Nephron (organoid): ENCODE data around the gene MRPS25.

Experiments used
- H3K27ac Mint-ChIP-seq, 3 experiments: 2 replicates each; pipeline ENCODE4 v1.8.0; 2020; ENCODE audit warnings: mixed read lengths in 3 of 3, mild to moderate bottlenecking in 2 of 3, moderate library complexity in 1 of 3
- H3K27me3 Mint-ChIP-seq: 2 replicates; pipeline ENCODE4 v1.8.0; 2021; ENCODE audit warnings: low read depth, mild to moderate bottlenecking, moderate library complexity, mixed read lengths
- H3K36me3 Mint-ChIP-seq: 2 replicates; pipeline ENCODE4 v1.8.0; 2020; ENCODE audit warnings: low read depth, mixed read lengths
- H3K4me1 Mint-ChIP-seq: 2 replicates; pipeline ENCODE4 v1.8.0; 2020; ENCODE audit warnings: mixed read lengths
- H3K4me3 Mint-ChIP-seq, 3 experiments: 2 replicates each; pipeline ENCODE4 v1.8.0; 2020; ENCODE audit warnings: mild to moderate bottlenecking in 3 of 3, mixed read lengths in 3 of 3, moderate library complexity in 2 of 3
- H3K9me3 Mint-ChIP-seq: 2 replicates; pipeline ENCODE4 v1.8.0; 2020; ENCODE audit warnings: mixed read lengths
- TF ChIP-seq, protein P1 (sequence below), 3 experiments: fragments of 200-600 bp; sonication (generic); IDR thresholded peaks; one replicate each; pipeline ENCODE4 v1.5.0; 2021; ENCODE audit warnings: antibody characterized with exemption in 3 of 3; ENCODE audit not compliant: unreplicated experiment in 3 of 3

MRPS25 gene

DNA sequence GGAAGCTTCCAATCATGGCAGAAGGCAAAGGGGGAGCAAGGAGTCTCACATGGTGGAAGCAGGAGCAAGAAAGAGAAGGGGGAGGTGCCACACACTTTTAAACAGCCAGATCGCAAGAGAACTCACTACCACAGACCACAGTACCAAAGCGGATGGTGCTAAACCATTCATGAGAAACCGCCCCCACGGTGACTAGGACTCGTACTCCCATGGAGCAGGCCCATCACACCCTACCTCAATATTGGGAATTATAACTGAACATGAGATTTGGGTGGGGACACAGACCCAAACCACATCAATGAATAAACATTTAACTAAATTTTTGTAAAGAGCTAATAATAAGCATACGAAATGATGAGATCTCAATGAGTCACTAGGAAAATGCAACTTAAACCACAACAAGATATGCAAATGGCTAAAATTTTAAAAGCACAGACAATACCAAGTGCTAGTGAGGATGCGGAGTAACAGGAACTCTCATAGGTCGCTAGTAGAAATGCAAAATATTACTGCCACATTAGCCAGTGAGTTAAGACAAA, 10.0 kb downstream of the MRPS25 start:
- Mint-ChIP-seq H3K4me1 (no peaks in the 10 kb centered on the region), H3K27ac (no peak overlapping the region), H3K36me3 (peaks cover 63% of the 10 kb centered on the region), H3K4me3 (no peak overlapping the region), H3K9me3 (no peaks in the 10 kb centered on the region), H3K27me3 (no peaks in the 10 kb centered on the region)
- TF ChIP-seq, protein P1, sequence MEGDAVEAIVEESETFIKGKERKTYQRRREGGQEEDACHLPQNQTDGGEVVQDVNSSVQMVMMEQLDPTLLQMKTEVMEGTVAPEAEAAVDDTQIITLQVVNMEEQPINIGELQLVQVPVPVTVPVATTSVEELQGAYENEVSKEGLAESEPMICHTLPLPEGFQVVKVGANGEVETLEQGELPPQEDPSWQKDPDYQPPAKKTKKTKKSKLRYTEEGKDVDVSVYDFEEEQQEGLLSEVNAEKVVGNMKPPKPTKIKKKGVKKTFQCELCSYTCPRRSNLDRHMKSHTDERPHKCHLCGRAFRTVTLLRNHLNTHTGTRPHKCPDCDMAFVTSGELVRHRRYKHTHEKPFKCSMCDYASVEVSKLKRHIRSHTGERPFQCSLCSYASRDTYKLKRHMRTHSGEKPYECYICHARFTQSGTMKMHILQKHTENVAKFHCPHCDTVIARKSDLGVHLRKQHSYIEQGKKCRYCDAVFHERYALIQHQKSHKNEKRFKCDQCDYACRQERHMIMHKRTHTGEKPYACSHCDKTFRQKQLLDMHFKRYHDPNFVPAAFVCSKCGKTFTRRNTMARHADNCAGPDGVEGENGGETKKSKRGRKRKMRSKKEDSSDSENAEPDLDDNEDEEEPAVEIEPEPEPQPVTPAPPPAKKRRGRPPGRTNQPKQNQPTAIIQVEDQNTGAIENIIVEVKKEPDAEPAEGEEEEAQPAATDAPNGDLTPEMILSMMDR (IDR thresholded peaks at IDR 0.05; ENCODE audit: unreplicated experiment in 3 of 3) = no peak

DNA sequence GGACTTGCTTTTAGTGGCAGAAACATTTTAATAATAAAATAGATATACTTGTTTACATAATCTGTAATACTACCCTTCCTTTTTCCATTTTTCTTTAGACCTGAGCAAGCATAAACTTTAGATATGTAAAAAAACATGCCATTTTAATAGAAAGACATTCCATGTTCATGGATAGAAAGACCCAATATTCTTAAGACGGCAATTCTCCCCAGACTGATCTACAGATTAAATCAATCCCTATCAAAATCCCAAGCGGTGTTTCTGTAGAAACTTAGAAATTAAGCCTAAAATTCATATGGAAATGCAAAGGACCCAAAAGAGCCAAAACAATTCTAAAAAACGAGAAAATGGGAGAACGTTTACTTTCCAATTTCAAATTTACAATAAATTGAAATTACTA, 11.6 kb downstream of the MRPS25 start:
- H3K27ac Mint-ChIP-seq = no peak overlapping the region
- H3K9me3 Mint-ChIP-seq = no peaks in the 10 kb centered on the region
- no peaks in the 10 kb centered on the region for H3K27me3 Mint-ChIP-seq
- TF ChIP-seq, protein P1 (IDR thresholded peaks at IDR 0.05; ENCODE audit: unreplicated experiment in 3 of 3) = no peak
- H3K4me3 Mint-ChIP-seq = no peak overlapping the region
- peaks cover 59% of the 10 kb centered on the region for H3K36me3 Mint-ChIP-seq
- H3K4me1 Mint-ChIP-seq = no peaks in the 10 kb centered on the region

DNA sequence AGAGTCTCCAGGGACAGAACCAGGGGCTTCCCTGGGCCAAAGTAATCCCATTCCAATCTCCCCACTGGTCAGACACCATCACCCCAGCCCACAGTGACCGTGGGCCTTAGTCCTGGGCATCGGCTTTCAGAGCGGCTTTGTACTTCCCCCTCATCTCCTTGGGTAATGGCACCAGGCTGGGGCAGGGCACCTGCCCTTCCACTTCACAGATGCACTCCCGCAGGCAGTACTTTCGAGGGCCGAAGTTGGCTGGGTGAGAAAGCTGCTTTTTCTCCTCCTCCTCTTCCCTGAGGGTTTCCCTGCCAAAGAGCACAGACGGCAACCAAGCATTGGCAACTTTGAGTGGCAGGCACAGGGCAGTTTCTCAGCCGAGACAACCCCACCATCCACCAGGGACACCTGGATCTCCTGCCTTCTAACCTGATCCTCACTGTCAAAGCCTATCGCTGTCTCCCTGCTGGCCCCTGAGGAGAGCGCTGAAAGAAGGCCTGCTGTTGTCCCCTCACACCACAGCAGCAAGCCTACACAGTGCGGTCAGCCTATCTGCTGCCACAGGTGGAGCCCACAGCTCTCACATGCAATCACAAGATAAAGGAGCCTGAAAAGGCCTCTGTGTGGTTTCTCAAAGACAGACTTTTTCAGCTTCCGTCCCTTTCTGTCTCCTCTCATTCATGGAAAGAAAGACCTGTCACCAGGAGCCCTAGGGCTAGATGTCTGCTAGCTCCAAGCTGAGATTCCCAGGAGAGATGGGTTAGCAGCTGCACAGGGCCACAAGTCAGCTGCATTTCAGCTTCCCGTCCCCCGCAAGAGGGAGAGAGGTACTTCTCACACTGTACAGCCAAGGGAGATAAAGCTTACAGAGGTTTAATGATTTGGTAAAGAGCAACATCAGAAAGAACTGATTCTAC, 12.5 kb downstream of the MRPS25 start:
- H3K36me3 Mint-ChIP-seq = peaks cover 56% of the 10 kb centered on the region
- TF ChIP-seq, protein P1 (IDR thresholded peaks at IDR 0.05; ENCODE audit: unreplicated experiment in 3 of 3) = no peak
- no peaks in the 10 kb centered on the region for H3K4me1 Mint-ChIP-seq
- H3K9me3 Mint-ChIP-seq = no peaks in the 10 kb centered on the region
- no peak overlapping the region for H3K4me3 Mint-ChIP-seq
- no peaks in the 10 kb centered on the region for H3K27me3 Mint-ChIP-seq
- peak overlapping the region in 1 of 3 experiments; percentile 41 for H3K27ac Mint-ChIP-seq

DNA sequence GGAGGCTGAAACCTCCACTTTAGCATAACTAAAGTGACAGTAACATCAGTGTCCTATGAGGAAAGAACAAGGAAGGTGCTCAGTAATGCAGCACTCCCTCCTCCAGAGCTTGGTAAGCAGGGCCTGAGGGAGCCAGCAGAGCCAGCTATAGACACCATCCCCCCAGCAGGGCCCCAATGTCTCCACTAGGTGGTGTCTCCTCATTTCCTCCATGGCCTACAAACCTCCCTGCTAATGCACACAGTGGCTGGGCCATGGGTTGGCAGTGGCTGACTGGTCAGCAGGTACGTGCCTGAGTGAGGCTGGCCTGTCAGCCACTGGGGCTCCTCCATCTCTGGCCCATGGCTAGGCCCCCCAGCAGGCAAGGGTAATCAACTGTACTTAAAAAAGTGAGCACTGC, 13.6 kb downstream of the MRPS25 start:
- peaks cover 57% of the 10 kb centered on the region for H3K36me3 Mint-ChIP-seq
- no peak overlapping the region for H3K27ac Mint-ChIP-seq
- H3K27me3 Mint-ChIP-seq = no peaks in the 10 kb centered on the region
- no peaks in the 10 kb centered on the region for H3K4me1 Mint-ChIP-seq
- no peak overlapping the region for H3K4me3 Mint-ChIP-seq
- TF ChIP-seq, protein P1 (IDR thresholded peaks at IDR 0.05; ENCODE audit: unreplicated experiment in 3 of 3) = peak; percentile 38 to 50 (median 41)
- H3K9me3 Mint-ChIP-seq = no peaks in the 10 kb centered on the region

DNA sequence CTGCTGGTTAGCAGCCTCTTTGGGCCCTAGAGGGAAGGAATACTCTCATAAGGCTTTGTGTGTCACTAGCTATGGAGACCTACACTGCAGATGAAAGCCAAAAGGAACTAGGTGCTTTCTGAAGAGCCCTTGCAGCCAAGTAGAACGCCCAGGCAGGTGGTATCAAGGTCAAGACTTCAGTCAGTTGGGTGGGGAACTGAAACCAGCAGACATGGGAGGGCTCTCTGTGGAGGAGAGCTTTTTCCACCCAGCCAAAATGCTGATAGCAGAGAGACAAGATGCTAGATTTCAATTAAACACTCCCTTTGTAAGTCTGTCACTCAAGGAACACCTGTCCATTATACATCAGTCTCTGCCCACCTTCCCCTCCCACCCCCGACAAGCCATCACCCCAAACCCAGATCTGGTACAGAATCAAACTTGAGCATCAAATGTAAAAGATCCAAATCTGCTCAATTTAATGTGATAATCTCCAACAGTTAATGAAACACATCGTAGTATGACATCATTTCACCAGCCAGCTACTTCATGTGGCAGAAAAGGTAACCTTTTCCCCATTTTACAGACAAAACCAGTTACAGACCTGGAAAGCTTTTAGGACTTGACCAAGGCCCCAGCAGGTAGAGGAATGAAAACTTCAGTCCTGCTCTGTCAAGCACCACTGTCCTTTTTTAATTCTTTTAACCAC, 14.6 kb downstream of the MRPS25 start:
- peak overlapping the region in 2 of 3 experiments; percentile 26 to 42 for H3K27ac Mint-ChIP-seq
- no peaks in the 10 kb centered on the region for H3K27me3 Mint-ChIP-seq
- H3K4me3 Mint-ChIP-seq = no peak overlapping the region
- no peaks in the 10 kb centered on the region for H3K4me1 Mint-ChIP-seq
- no peaks in the 10 kb centered on the region for H3K9me3 Mint-ChIP-seq
- H3K36me3 Mint-ChIP-seq = peaks cover 65% of the 10 kb centered on the region
- TF ChIP-seq, protein P1 (IDR thresholded peaks at IDR 0.05; ENCODE audit: unreplicated experiment in 3 of 3) = no peak
